GM18873 (cell line): ENCODE results near the gene PDE6B.

Source experiments
- ATAC-seq: cut with Tn5 transposase; IDR thresholded peaks from one replicate; pipeline ENCODE4 v1.9.1; 2021; ENCODE audit warnings: mild to moderate bottlenecking, moderate library complexity, moderate number of reproducible peaks; ENCODE audit not compliant: unreplicated experiment, low FRiP score

Gene PDE6B

DNA sequence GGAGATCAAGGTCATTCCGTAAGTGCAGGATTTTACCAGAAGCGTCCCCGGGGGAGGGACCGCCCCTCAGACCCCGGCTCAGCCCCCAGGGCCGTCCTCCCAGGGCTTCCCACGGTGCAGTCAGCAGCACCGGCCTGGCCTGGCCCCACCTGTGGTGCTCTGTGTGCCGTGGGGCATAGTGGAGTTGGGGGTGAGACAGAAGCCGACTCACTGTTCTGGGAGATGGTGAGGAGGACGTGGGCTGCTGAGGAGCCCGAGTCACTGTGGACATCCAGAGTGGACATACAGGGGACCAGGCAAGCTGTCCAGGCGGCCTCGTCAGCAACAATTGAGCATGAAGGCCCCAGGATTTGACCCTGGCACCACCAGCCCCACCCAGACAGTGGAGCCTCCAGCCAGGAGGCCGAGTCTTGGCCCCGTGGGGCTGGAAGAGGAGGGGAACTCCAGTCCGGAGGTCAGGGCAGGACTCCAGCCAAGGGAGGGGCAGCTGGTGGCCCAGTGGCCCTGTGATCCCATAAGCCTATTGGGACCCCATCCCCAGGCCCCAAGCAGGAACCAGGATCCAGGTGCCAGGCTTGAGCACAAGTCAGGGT is 29.6 kb downstream of the PDE6B start:
- ATAC-seq, result no peak

- ATAC-seq, result no peak
These were observed 30.2 kb downstream of the PDE6B start for GRCh38 chr4:655464-656151.

GRCh38 chr4:656436-657337 is 31.3 kb downstream of the PDE6B start:
- ATAC-seq, result no peak

GRCh38 chr4:657338-657833 is 32.0 kb downstream of the PDE6B start:
- no peak for ATAC-seq

DNA sequence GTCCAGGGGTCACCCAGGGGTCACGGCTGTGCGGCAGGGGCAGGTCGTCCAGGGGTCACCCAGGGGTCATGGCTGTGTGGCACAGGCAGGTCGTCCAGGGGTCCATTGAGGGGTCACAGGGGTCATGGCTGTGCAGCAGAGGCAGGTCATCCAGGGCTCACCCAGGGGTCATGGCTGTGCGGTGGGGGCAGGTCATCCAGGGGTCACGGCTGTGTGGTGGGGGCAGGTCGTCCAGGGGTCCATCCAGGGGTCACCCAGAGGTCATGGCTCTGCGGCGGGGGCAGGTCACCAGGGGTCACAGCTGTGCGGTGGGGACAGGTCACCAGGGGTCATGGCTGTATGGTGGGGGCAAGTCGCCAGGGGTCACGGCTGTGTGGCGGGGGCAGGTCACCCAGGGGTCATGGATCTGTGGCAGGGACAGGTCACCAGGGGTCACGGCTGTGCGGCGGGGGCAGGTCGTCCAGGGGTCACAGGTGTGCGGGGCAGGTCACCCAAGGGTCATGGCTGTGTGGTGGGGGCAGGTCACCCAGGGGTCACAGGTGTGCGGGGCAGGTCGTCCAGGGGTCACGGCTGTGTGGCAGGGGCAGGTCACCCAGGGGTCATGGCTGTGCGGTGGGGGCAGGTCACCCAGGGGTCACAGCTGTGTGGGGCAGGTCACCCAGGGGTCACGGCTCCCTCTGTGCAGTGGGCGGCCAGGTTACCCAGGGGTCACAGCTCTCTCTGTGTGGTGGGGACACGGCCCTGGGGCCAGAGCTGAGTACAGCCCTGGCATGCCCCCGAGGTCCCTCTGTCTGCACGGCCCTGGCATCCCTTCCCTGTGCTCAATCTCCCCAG is 32.7 kb downstream of the PDE6B start:
- ATAC-seq, result no peak

GRCh38 chr4:658681-659667 is 33.6 kb downstream of the PDE6B start:
- no peak for ATAC-seq

GRCh38 chr4:659851-660250 is 34.5 kb downstream of the PDE6B start:
- no peak for ATAC-seq

DNA sequence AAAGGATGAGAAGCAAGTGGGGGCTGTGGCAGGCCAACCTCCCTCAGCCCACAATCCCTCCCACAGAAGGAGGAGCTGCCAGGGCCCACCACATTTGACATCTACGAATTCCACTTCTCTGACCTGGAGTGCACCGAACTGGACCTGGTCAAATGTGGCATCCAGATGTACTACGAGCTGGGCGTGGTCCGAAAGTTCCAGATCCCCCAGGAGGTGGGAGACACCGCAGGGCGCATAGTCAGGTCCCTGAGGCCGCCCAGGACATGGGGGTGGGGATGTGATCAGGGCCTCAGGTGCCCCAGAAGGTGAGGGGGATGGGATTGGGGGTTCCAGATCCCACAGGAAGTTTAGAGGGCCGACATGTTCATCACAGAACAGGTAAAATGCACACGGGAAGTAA is 35.0 kb downstream of the PDE6B start:
- ATAC-seq, result no peak

- ATAC-seq, result no peak
These were observed 35.9 kb downstream of the PDE6B start for GRCh38 chr4:661231-661630.

DNA sequence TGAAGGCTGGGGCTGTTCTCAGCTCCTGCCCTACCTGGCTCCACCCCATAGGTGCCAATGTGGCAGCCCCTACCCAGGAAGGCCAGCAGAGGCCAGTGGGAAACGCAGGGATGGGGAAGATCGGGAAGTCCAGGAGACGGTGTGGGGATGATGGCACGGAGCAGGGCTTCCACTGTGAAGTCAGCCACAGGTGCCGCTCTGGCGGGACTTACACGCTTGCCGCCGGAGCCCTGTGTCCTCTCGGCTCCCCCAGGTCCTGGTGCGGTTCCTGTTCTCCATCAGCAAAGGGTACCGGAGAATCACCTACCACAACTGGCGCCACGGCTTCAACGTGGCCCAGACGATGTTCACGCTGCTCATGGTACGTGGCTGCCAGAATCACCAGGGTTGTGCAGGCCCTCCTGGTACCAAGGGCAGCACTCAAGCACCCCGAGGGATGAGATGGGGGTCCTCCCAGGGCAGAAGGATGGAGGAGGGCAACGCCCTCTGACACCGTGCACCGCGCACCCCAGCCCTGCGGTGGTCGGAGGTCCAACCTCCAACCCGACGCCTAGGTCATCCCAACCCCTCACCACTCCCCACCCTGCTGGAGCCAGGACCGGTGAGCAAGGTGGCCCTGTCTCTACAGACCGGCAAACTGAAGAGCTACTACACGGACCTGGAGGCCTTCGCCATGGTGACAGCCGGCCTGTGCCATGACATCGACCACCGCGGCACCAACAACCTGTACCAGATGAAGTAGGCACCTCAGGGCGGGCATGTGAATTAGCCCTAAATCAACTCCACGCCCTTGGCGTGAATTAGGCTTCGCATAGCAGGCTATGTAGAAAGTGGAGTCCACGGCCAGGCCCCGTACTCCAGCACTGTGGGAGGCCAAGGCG is 36.7 kb downstream of the PDE6B start:
- no peak for ATAC-seq

DNA sequence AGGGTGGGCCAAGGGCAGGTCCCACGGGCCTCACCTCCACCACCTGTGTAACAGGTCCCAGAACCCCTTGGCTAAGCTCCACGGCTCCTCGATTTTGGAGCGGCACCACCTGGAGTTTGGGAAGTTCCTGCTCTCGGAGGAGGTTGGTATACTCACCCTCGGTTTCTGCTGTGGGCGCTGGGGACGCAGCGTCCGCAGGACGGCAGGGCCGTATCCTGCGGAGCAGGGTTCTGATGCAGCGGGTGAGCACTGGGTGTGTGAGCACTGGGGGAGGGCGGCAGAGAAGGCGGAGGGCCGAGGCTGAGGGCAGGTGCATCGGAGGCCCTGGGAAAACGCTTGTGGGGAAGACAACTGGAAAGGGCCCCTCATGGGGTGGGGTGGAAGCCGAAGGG is 37.7 kb downstream of the PDE6B start:
- ATAC-seq, result no peak

DNA sequence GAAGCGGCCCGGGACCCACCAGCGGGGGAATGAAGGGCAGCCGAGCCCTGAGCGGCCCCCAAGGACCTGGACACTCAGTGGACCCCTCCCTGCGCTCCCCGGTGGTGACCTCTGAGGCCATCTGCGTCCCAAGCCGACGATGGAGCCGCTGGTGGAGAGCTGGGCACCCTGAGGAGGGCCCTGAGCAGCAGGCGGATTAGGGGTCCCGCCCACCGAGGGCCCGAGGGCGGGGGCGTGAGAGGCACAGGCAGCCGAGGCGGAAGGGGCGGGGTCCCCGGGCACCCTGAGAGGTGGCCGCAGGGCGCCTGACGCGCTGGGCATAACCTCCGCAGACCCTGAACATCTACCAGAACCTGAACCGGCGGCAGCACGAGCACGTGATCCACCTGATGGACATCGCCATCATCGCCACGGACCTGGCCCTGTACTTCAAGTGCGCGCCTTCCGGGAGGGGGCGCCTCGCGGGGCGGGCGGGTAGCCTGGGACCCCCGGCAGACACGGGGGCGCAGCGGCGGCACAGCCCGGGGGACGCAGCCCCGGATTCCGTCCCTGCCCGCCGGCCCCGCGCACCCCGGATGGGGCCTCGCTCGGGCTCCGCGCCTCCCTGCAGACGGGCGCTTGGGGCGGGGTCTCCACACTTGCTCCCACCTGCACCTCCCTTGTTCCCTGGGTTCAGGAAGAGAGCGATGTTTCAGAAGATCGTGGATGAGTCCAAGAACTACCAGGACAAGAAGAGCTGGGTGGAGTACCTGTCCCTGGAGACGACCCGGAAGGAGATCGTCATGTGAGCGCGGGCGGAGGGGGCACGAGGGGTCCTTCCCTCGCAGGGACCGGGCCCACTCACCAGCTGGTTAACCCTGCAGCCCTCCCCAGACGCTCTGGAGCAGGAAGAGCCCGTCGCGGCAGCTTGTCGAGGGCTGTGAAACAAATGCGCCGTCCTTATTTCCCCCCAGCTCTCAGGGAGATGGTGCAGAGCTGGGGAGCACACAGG is 38.4 kb downstream of the PDE6B start:
- no peak for ATAC-seq

DNA sequence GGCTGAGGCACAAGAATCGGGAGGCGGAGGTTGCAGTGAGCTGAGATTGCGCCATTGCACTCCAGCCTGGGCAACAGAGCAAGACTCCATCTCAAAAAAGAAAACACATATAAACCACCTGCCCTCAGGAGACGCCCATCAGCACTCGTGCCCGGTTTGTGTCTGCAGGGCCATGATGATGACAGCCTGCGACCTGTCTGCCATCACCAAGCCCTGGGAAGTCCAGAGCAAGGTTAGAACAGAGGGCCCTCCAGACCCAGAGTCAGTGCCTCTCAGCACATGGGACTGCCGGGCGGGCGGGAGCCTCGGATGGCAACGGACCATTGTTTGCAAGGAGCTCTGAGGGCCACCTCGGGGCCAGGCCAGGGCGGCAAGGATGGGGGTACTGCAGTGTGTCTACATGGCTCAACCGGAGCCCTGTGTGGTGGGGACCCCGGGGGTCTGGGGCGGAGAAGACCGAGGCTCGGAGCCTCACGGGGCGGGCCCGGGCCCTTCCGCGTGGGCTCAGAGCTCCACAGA is 39.4 kb downstream of the PDE6B start:
- no peak for ATAC-seq

- no peak for ATAC-seq
These were observed 40.0 kb downstream of the PDE6B start for GRCh38 chr4:665381-665750.

DNA sequence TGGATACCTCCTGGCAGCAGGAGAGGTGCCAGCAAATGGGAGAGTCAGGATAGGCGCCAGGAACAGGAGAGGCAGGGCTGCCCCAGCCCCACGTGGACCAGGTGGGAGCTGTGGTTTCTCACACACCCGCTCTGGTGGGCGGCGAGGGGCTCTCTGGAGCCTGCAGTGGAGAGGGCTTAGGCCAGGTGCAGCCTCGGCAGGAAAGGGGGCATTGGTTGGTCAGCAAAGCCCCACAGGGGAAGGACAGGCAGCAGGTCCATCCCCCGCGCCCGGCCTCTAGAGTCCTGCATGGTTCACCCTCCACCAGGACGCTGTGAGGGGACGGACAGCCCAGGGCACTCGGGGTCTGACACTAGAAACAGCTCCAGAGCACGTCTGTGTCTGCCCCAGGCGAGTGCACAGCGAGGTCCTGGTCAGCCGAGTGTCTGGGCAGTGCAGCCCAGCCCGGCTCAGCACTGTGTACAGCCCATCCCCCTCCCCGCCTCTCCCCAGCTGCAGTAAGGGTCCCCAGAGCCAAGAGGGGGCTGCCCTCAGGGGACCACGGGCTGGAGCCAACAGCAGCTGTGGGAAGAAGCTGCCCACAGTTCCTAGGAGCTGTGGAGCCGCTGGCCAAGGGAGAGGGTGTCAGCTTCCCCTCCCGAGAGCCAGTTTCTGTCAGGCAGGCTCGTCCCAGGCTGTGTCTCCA is 40.5 kb downstream of the PDE6B start:
- no peak for ATAC-seq

DNA sequence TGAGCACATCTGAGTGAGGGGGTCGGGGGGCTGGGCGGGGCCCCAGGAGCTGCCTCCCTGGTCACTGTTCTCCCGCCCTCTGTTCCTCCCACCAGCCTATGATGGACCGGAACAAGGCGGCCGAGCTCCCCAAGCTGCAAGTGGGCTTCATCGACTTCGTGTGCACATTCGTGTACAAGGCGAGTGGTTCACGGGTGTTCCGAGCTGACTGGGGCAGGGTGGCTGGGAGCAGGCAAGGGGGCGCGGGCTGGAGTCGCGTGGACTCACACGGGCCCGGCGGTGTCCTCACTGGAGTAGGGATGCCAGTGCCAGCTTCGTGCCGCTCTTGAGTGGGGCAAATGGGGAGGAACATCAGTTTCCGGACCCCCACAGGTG is 41.0 kb downstream of the PDE6B start:
- ATAC-seq, result no peak
